ENCODE measurements around the gene ADGRG1.

The ADGRG1 gene

DNA sequence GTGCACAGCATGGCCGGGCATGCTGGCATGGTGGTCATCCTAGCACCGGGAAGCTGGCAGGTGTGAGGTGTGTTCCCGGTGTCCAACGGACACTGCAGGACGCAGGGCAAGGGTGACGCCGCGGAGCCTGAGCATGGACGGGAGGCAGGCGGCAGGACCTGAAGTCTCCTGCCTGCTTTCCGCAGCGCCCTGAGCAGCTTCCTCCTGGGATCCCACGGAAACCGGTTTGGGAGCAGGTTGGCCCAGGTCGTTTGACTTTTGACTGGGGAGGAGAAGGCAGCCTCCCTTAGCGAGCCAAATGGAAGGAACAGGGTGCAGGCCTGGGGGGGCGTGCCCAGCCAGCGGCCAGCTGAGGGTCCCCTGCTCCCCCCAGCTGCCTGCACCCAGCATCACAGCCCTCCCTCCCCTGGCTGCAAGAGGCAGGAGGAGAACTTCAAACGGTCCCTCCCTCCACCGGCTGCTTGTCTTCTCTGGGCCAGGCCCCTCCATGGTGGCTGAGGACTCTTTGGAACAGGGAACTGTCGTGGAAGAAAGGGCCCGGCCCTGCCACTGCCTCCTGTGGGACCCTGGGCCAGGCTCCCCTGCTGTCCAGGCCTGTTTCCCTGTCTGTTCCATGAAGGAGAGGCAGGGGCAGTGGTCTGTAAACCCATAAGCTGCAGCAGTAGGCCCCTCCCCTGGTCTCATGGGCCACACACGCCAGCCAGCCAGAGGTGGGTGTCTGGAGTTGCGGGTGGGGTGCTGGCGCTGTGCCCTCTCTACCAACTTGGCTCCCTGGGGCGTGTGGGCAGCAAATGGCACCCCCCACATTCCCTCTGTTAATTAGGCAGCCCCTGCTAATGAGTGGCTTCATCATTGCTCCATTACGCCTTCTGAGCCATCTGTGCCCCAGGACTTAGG lies 7.8 kb upstream of the ADGRG1 start:
- no peak for DNase-seq (ENCODE audit: low read depth)

GRCh38 chr16:57621521-57622271 lies 6.7 kb upstream of the ADGRG1 start:
- DNase-seq (ENCODE audit: low read depth), result no peak

GRCh38 chr16:57622361-57623250 lies 5.8 kb upstream of the ADGRG1 start:
- DNase-seq (ENCODE audit: low read depth), result no peak

- DNase-seq (ENCODE audit: low read depth), result no peak
Observed at GRCh38 chr16:57623251-57624043, 5.0 kb upstream of the ADGRG1 start.

DNA sequence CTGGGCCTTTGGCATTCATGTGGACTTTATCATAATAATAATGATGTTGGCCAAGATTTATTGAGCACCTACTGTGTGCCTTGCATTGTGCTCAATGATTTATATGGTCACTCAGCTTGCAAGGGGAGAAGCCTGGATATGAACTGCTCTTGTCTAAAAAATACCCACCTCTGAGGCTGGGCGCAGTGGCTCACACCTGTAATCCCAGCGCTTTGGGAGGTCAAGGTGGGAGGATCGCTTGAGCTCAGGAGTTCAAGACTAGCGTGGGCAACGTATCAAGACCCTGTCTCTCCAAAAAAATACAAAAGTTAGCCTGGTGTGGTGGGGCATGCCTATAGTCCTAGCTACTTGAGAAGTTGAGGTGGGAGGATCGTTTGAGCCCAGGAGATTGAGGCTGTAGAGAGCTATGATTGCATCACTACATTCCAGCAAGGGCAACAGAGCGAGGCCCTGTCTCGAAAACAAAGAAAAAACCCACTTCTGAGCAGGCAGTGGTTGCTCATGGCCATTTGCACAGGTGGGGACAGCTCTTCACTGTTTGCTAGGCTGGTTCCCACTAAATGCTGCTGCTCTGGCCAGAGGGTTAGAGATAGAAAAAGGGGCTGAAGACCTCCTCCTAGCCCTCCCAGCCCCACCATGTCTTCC lies 4.3 kb upstream of the ADGRG1 start:
- DNase-seq (ENCODE audit: low read depth), result no peak

DNA sequence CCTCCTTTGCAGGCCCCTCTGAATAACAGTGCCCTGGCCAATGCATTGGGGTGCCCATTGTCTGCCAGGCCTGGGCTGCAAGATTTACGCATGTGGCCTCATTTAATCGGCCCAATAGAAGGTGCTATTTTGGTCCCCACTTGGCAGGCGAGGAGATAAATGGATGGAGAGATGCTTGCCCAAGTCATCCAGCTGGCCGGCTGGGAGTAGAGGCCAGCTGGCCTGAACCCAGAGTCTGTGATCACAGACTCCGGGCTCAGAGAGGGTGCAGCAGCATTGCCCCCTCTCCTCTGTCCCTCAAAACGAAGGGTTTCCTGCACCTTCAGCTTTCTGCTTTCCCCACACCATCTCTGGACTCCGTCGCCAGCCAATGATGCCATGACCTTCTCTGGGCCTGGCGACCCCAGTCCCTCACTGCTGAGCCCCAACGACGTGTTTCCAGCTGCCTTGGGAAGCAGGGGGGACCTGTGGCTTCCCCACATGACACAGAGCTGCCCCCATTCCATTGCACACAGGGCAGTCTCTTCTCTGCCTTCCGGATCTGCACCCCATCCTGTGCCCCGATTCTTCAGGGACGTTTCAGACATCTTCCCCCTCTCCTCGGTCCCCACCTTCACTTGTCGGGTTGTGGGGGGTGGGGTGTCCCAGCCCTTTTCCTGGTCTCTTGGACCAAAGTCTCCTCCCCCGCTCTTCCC lies 3.5 kb upstream of the ADGRG1 start:
- DNase-seq (ENCODE audit: low read depth), result no peak

GRCh38 chr16:57626420-57627170 lies 1.8 kb upstream of the ADGRG1 start:
- no peak for DNase-seq (ENCODE audit: low read depth)

DNA sequence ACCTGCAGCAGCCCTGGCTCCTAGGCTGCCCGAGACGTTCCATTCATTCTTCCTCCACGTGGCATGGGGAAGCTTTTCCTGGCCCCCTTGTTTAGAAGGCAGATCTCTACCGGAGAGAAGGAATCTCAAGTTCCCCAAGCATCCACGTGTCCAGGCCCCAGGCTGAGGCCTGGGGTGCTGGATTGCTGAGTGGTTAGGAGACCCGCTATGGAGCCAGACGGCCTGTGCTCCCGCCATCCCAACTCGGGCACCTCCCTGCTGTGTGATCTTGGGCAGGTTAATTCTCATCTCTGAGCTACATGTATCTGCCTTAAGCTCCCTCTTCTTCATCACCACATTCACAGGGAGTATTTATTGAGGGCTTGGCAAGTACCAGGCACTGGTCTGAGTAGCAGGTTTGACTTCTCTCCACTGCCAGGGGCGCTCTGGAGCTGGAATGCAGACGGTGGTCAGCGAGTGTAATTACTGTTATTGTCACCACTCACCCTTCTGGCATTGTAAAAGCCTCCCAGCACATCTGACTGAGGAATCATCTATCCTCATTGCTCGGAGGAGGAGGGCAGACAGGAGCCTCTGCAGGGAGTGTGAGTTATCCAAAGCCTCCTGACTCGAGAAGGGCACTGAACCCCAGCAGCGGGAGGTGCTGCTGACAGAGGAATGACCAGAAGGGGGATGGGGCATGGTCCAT lies 1.1 kb upstream of the ADGRG1 start:
- DNase-seq (ENCODE audit: low read depth), result peak; percentile 57

DNA sequence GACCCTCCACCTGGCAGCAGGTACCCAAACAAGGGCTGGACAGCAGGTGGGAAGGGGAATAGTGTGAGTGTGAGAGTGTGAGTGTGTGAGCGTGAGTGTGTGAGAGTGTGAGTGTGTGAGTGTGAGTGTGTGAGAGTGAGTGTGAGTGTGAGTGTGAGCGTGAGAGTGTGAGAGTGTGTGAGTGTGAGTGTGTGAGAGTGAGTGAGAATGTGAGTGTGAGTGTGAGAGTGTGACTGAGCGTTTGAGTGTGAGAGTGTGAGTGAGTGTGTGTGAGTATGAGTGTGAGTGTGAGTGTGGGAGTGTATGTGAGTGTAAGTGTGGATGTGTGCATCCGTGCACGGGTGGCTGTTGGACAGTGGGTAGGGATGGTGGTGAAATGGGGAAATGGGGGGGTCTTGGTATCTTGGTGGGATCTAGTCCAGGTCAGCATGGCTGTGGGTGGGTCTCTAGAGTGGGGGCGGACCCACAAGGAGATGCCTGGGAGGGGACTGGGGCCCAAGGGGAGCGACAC lies 408 bp downstream of the ADGRG1 start:
- no peak for DNase-seq (ENCODE audit: low read depth)

GRCh38 chr16:57629516-57630406 lies 1.3 kb downstream of the ADGRG1 start:
- no peak for DNase-seq (ENCODE audit: low read depth)

DNA sequence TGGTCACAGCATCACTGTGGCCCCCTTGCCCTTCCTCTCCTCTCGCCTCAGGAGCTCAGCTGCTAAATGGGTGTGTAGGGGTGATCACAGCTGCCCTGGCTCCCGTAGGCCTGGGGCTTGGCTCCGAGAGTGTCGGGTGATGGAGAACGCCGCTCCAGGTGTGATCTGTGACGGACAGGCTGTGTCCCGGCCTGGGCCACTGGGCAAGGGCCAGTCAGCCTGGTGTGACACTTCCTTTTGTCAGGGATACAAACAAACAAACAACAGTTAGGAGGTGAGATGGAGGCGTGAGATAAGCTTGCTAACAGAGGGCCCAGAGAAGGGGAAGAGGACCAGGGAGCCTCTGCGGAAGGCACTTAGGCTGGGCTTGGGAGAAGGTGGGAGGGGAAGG lies 2.0 kb downstream of the ADGRG1 start:
- DNase-seq (ENCODE audit: low read depth), result no peak

DNA sequence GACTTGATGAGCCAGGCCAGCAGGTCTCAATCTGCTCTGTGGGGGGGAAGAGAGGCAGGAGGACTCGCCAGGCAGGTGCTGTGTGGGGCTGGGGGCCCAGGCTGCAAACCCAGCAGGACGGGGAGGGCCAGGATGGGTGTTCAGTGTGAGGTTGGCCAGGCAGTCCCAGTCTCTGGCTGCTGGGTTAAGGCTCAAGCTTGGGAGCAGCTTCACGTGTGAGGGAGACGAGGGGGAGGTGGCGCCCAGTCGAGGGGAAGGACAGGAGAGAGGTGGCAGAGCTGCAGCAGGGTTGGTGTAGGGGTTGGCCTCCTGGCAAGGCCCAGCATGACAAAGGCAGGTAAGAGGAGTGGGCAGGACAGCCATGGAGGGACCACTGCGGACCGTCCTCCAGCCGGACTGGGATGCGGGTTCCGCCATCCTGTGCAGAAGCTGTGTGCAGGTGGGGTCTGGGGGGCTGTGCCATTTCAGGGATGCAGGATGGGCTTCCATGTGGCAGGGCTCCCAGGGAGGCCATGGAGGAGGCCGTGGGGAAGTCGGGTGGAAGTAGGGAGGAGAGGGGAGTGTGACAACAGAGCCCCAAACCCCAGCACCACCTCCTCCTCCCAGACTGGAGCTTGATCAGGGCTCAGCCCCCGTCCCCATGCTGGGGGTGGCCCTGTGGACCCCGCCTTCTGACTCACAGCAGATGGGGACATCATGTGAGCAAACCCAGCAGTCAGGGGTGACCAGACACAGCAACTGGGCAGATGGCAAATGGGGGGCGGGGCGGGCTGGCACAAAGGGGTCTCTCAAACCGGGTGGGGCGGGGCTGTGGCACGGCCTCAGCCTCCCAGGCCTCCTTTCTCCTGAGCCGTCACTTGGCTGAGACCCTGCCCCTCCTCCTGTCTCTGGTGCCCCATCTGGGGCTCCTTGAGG lies 2.8 kb downstream of the ADGRG1 start:
- no peak for DNase-seq (ENCODE audit: low read depth)

GRCh38 chr16:57632568-57632967 lies 4.1 kb downstream of the ADGRG1 start:
- no peak for DNase-seq (ENCODE audit: low read depth)

DNA sequence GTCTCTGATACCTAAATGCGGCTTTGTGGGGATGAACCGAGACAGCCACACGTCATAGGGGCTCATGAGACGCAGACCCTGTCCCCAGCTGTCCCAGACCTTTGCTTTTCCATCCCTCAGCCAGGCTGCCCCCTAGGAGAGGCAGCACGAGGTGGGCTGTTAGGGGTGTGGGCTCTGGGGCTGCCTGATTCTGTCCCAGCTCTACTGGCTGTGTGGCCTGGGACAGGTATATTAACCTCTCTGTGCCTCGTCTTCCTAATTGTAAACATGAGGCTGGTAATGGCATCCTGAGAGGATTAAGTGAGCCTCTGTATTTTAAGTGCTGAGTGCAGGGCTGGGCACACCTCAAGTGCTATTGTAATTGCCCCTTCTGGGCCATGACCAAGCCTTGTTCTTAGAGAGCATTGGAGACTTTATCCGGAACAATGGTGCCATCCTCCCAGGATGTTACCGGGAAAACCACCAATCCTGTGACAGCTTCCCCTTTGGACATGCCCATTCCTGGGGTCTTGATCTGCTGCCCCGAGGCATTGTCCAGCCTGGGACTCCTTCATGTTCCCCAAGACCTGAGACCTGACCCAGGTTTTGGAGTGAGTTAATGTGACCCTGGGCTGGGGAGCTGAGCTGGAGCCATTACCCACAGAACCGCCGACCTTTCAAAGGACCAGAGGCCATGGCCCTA lies 5.1 kb downstream of the ADGRG1 start:
- no peak for DNase-seq (ENCODE audit: low read depth)

DNA sequence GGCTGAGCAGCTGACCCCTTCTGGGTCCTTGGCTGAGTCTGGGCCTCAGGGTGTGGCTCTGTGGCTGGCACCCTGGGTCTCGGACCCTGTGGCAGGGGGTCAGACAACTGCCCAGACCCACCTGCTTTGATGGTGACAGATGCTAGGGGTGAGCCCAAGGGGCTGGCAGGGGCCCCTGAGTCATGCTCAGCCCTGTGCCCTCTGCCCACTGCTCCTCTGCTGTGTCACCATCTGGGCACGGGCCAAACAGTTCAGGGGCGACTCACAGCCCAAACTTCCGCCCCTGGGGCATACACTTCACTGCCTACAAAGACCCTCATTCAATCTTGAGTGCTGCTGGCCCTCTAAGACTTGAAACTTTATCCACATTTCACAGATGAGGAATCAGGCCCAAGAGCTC lies 5.7 kb downstream of the ADGRG1 start:
- DNase-seq (ENCODE audit: low read depth), result no peak

Data from fibroblast of gingiva (primary cell).